Gastrocnemius medialis (tissue), 4 donors: ENCODE data around the gene FASTKD1.

Experiments used
- POLR2A ChIP-seq, 2 donors: fragments of 450-650 bp; IDR thresholded peaks; one replicate each; pipeline ENCODE4 v1.6.1; 2017; ENCODE audit warnings: antibody characterized with exemption in 2 of 2, mild to moderate bottlenecking in 2 of 2, moderate library complexity in 2 of 2
- TF ChIP-seq, protein P1 (sequence below), 5 experiments: fragments of 450-650 bp in 3 of 5; fragments of 200-600 bp in 2 of 5; sonication (generic) in 2 of 5; IDR thresholded peaks in 4 of 5; conservative IDR thresholded peaks in 1 of 5; 1 replicate in 4 of 5; 2 replicates in 1 of 5; pipeline ENCODE4 v1.5.1; 2016 to 2019; ENCODE audit warnings: antibody characterized with exemption in 5 of 5, mild to moderate bottlenecking in 3 of 5, moderate library complexity in 3 of 5

DNA sequence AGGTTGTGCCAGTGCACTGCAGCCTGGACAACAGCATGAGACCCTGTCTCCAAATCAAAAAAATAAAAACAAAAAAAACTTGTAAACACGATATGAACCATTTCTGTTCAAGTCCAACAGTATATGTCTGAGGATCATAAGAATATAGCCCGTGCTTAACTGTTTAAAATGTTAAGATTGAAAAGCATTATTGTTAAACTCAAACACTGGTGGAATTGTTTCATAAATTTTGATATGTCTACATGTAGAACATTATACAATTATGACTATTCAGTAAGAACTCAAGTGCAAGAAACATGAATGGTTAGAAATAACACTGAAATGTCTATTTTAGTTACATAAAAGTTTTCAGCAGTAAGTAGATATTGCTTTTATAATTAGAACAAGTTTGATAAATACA, 40.2 kb upstream of the FASTKD1 start:
- TF ChIP-seq, protein P1, sequence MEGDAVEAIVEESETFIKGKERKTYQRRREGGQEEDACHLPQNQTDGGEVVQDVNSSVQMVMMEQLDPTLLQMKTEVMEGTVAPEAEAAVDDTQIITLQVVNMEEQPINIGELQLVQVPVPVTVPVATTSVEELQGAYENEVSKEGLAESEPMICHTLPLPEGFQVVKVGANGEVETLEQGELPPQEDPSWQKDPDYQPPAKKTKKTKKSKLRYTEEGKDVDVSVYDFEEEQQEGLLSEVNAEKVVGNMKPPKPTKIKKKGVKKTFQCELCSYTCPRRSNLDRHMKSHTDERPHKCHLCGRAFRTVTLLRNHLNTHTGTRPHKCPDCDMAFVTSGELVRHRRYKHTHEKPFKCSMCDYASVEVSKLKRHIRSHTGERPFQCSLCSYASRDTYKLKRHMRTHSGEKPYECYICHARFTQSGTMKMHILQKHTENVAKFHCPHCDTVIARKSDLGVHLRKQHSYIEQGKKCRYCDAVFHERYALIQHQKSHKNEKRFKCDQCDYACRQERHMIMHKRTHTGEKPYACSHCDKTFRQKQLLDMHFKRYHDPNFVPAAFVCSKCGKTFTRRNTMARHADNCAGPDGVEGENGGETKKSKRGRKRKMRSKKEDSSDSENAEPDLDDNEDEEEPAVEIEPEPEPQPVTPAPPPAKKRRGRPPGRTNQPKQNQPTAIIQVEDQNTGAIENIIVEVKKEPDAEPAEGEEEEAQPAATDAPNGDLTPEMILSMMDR (IDR thresholded peaks at IDR 0.05 in 4 of 5, conservative IDR thresholded peaks at IDR 0.05 in 1 of 5) = no peak
- no peak for TF ChIP-seq POLR2A (IDR thresholded peaks at IDR 0.05)
